ENCODE measurements around the gene CPNE6.
"Not testable (repeated sequence)": the region's sequence is repeated elsewhere in the genome, so short reads cannot be mapped to it uniquely, and the experiment has no call there.

The CPNE6 gene

GRCh38 chr14:24105609-24106239 lies 34.4 kb downstream of the CPNE6 start:
- DNase-seq (ENCODE audit: low read depth) = not testable (repeated sequence)

- DNase-seq (ENCODE audit: low read depth) = no peak
These were observed 35.4 kb downstream of the CPNE6 start for GRCh38 chr14:24106672-24107271.

DNA sequence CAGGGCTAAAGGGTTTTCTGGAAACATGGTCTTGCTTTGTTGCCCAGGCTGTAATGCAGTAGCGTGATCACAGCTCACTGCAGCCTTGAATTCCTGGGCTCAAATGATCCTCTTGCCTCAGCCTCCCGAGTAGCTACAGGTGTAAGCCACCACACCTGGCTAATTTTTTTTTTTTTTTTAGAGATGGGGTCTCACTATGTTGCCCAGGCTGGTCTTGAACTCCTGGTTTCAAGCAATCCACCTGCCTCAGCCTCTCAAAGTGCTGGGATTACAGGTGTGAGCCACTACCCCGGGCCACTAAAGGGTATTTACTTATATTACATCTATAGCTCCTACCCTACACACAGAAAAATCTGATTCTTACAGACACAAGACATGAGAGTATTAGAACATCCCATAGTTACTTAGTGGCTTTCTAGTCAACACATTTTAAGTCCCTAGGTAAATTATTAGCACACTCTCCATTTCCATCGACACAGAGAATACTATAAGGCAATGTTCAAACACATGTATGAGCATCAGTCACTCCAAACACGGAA lies 37.0 kb downstream of the CPNE6 start:
- DNase-seq (ENCODE audit: low read depth) = no peak

- no peak for DNase-seq (ENCODE audit: low read depth)
These were observed 38.7 kb downstream of the CPNE6 start for GRCh38 chr14:24110060-24110459.

GRCh38 chr14:24110523-24110922 lies 39.2 kb downstream of the CPNE6 start:
- no peak for DNase-seq (ENCODE audit: low read depth)

- no peak for DNase-seq (ENCODE audit: low read depth)
These were observed 42.0 kb downstream of the CPNE6 start for GRCh38 chr14:24113379-24113800.

GRCh38 chr14:24113801-24114531 lies 42.6 kb downstream of the CPNE6 start:
- peak; percentile 52 for DNase-seq (ENCODE audit: low read depth)

GRCh38 chr14:24114532-24115421 lies 43.4 kb downstream of the CPNE6 start, which contains the start of the genes DCAF11 and NRL:
Gene DCAF11, plus strand, starts transcription at chr14:24114777. Its CDS starts 818 bp downstream, at chr14:24115595.
Gene NRL, minus strand, starts transcription at chr14:24114949. Its CDS starts 32,101 bp downstream, at chr14:24082848.
- peak; percentile 94 for DNase-seq (ENCODE audit: low read depth)

- DNase-seq (ENCODE audit: low read depth) = no peak
These were observed 44.2 kb downstream of the CPNE6 start for GRCh38 chr14:24115422-24116127.

DNA sequence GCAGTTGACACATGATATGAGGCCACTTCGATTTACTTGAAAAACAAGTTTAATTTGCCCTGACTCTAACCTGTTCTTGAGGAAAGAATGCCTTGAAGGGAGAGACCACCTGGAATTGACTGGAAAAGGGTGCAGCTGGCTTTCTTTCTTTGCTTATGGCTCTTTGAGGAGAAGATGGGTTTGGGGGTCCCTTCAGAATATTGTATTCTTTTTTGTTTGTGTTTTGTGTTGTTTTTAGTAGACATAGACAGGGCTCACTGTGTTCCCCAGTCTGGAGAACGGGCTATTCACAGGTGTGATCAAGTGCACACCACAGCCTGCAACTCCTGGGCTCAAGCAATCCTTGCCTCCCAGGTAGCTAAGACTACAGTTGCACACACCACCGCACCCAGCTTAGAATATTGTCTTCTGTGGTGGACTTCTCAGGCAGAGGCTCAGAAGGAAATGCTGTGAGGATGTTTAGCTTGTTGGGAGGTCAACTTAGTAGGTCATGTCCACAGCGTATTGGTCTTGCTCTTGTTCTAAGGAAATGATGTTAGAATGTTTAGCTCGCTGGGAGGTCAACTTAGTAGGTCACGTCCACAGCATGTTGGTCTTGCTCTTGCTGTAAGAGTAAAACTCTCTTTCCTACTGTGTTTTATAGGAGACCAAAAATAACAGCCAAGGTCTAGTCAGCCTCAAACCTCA lies 44.9 kb downstream of the CPNE6 start:
- DNase-seq (ENCODE audit: low read depth) = no peak

- DNase-seq (ENCODE audit: low read depth) = no peak
These were observed 45.8 kb downstream of the CPNE6 start for GRCh38 chr14:24117179-24117578.

DNA sequence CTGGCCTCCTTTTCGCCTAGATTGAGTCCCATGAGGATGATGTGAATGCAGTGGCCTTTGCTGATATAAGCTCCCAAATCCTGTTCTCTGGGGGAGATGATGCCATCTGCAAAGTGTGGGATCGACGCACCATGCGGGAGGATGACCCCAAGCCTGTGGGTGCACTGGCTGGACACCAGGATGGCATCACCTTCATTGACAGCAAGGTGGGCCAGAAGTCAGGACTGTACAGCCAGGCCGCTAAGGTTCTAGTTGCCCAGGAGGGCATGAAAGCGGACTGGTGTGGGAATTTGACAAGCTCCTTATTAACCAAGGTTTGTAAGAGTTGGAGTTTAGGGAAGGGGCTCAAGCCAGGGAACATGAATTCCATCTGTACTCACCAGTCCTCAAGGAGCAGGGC lies 48.3 kb downstream of the CPNE6 start:
- no peak for DNase-seq (ENCODE audit: low read depth)

GRCh38 chr14:24121210-24121609 lies 49.8 kb downstream of the CPNE6 start:
- DNase-seq (ENCODE audit: low read depth) = no peak

DNA sequence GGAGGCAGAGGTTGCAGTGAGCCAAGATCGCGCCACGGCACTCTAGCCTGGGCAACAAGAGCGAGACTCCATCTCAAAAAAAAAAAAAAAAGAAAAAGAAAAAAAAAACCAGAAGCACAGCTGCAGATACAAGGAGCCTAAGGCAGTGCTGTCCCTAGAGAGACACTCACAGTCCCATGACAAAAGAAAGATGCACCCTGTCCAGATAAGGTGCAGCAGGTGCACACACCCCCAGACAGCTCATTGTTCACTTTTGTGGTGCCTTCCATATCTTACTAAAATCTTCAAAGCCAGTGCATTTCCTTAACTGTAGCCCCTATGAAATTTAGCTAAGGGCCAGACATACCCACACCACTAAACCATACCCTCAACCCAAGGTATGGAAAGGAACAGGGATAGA lies 51.1 kb downstream of the CPNE6 start:
- no peak for DNase-seq (ENCODE audit: low read depth)

GRCh38 chr14:24122898-24123297 lies 51.5 kb downstream of the CPNE6 start:
- DNase-seq (ENCODE audit: low read depth) = no peak

DNA sequence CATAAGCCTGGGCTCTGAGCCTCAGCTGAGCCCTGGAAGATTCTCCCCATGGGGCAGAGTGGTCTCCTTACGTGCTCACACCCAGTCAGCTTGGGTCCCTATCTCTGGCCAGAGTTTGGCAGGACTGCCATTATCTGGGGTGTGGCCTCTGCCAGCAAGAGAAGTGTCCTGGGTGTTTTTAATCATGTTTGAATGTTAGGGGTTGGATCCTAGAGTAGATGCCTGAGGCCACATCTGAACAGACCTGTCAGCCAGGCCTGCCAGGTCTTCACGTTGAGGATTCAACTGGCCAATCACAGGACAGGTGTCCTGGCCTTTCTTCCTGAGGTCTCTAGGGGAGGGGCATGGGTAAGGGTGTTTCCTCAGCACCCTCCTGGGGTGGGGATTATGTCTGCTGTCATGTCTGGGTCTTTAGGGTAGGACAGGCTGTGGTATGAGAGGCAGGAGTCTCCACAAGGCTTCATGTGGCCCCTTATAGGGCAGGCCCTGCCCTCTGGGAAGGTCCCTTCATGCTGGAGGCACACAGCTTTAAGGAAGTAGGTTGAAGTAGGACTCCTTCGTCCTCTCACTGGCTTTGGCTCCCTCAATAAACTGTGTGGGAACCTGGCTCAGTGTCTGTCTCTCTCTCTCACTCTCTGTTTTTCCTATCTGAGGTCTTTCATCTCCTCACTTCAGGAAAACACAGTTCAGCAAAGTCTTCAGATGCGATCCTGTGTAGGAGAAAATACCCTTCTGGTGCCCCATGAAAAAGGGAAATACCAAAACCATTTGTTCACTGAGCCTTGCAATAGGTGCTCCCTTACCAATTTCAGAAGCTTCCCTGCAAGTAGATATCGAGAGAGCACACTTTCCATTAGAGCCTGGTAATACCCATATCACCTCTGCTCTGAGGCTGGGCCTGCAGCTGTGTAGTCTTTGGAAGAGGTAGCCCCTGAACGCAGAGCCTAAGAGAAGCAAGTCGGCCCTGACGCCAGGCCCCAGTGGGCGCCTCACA lies 52.4 kb downstream of the CPNE6 start:
- no peak for DNase-seq (ENCODE audit: low read depth)

GRCh38 chr14:24126939-24127338 lies 55.6 kb downstream of the CPNE6 start:
- no peak for DNase-seq (ENCODE audit: low read depth)

GRCh38 chr14:24127673-24128072 lies 56.3 kb downstream of the CPNE6 start:
- no peak for DNase-seq (ENCODE audit: low read depth)

Data from stimulated activated CD8-positive, alpha-beta memory T cell treated with anti-CD3 and anti-CD28 coated beads, Interleukin-15, amount 100 ng/mL, for 1 hour (primary cell).